H9 (cell line): Measurements from ENCODE around the gene SCAF1. TPM values are rescaled to one million over a fixed set of nuclear protein-coding genes. Genes with fewer than 3 reads are reported as not detected.

Source experiments
- DNase-seq: peaks from one replicate; pipeline ENCODE4 v3.0.0-alpha.2; 2017
- H2AFZ ChIP-seq: one replicate; pipeline ENCODE4 v1.6.1; 2013; ENCODE audit warnings: mild to moderate bottlenecking, low read length, control low read depth, moderate library complexity
- H2AK5ac ChIP-seq: 2 replicates; pipeline ENCODE4 v1.6.1; 2013; ENCODE audit warnings: low read length, control low read depth, mixed read lengths; ENCODE audit not compliant: insufficient read length
- H2BK120ac ChIP-seq: one replicate; pipeline ENCODE4 v1.6.1; 2013; ENCODE audit warnings: low read depth, mild to moderate bottlenecking, low read length, control low read depth, inconsistent platforms; ENCODE audit not compliant: poor library complexity, severe bottlenecking
- H2BK12ac ChIP-seq: 2 replicates; pipeline ENCODE4 v1.6.1; 2013; ENCODE audit warnings: low read length, control low read depth, mixed read lengths, low read depth; ENCODE audit not compliant: insufficient read length
- H2BK15ac ChIP-seq: 2 replicates; pipeline ENCODE4 v1.6.1; 2013; ENCODE audit warnings: low read depth, low read length, control low read depth
- H2BK20ac ChIP-seq: one replicate; pipeline ENCODE4 v1.6.1; 2013; ENCODE audit warnings: low read depth, mild to moderate bottlenecking, low read length, control low read depth, inconsistent platforms; ENCODE audit not compliant: poor library complexity, severe bottlenecking
- H2BK5ac ChIP-seq: 2 replicates; pipeline ENCODE4 v1.6.1; 2013; ENCODE audit warnings: low read length, control low read depth, mixed read lengths; ENCODE audit not compliant: insufficient read length
- H3K14ac ChIP-seq: 2 replicates; pipeline ENCODE4 v1.6.1; 2013; ENCODE audit warnings: low read length, control low read depth; ENCODE audit not compliant: insufficient read depth
- H3K18ac ChIP-seq: 2 replicates; pipeline ENCODE4 v1.6.1; 2013; ENCODE audit warnings: low read depth, mild to moderate bottlenecking, mixed read lengths, low read length, control low read depth; ENCODE audit not compliant: insufficient read length
- H3K23ac ChIP-seq: 2 replicates; pipeline ENCODE4 v1.6.1; 2013; ENCODE audit warnings: low read length, control low read depth, mixed read lengths, low read depth; ENCODE audit not compliant: insufficient read length
- H3K23me2 ChIP-seq: 2 replicates; pipeline ENCODE4 v1.6.1; 2013; ENCODE audit warnings: low read depth, mild to moderate bottlenecking, mixed read lengths, low read length, control low read depth; ENCODE audit not compliant: insufficient read length, poor library complexity, severe bottlenecking
- H3K27ac ChIP-seq: 2 replicates; pipeline ENCODE4 v1.5.1; 2013; ENCODE audit warnings: low read length, control low read depth, mixed read lengths, low read depth; ENCODE audit not compliant: insufficient read length
- H3K27me3 ChIP-seq: 2 replicates; pipeline ENCODE4 v1.6.1; 2013; ENCODE audit warnings: low read length, control low read depth, inconsistent platforms; ENCODE audit not compliant: insufficient read depth
- H3K4ac ChIP-seq: 2 replicates; pipeline ENCODE4 v1.6.1; 2013; ENCODE audit warnings: low read depth, mild to moderate bottlenecking, control low read depth, inconsistent platforms, low read length, moderate library complexity
- H3K4me1 ChIP-seq: 2 replicates; pipeline ENCODE4 v1.6.1; 2013; ENCODE audit warnings: low read length, control low read depth, inconsistent platforms; ENCODE audit not compliant: insufficient read depth
- H3K4me2 ChIP-seq: 2 replicates; pipeline ENCODE4 v1.6.1; 2013; ENCODE audit warnings: low read length, control low read depth, mixed read lengths; ENCODE audit not compliant: insufficient read length, insufficient read depth
- H3K56ac ChIP-seq: 2 replicates; pipeline ENCODE4 v1.6.1; 2013; ENCODE audit warnings: low read depth, mild to moderate bottlenecking, mixed read lengths, low read length, control low read depth; ENCODE audit not compliant: insufficient read length
- H3K79me1 ChIP-seq: 2 replicates; pipeline ENCODE4 v1.6.1; 2013; ENCODE audit warnings: low read depth, mild to moderate bottlenecking, moderate library complexity, low read length, control low read depth, inconsistent platforms; ENCODE audit not compliant: insufficient read depth, poor library complexity, severe bottlenecking
- H3K79me2 ChIP-seq: 2 replicates; pipeline ENCODE4 v1.6.1; 2013; ENCODE audit warnings: low read length, control low read depth, inconsistent platforms; ENCODE audit not compliant: insufficient read depth
- H3K9ac ChIP-seq: 2 replicates; pipeline ENCODE4 v1.6.1; 2013; ENCODE audit warnings: low read length, control low read depth, mixed read lengths; ENCODE audit not compliant: insufficient read length; ENCODE audit errors: extremely low read depth
- H3K9me3 ChIP-seq: one replicate; pipeline ENCODE4 v1.6.1; 2013; ENCODE audit warnings: low read depth, low read length, inconsistent platforms; ENCODE audit not compliant: control insufficient read depth
- H3T11ph ChIP-seq: one replicate; pipeline ENCODE4 v1.6.1; 2013; ENCODE audit warnings: mild to moderate bottlenecking, low read length, control low read depth, inconsistent platforms
- H4K20me1 ChIP-seq: one replicate; pipeline ENCODE4 v1.6.1; 2013; ENCODE audit not compliant: control insufficient read depth, insufficient read length, insufficient read depth
- H4K5ac ChIP-seq: 2 replicates; pipeline ENCODE4 v1.6.1; 2013; ENCODE audit warnings: low read depth, mild to moderate bottlenecking, mixed read lengths, low read length, control low read depth; ENCODE audit not compliant: insufficient read length
- H4K8ac ChIP-seq: replicated peaks from 2 replicates; pipeline ENCODE4 v1.6.1; 2013; ENCODE audit warnings: low read length, control low read depth, mixed read lengths, low read depth; ENCODE audit not compliant: insufficient read length
- H4K91ac ChIP-seq: 2 replicates; pipeline ENCODE4 v1.6.1; 2013; ENCODE audit warnings: low read depth, mild to moderate bottlenecking, moderate library complexity, mixed read lengths, low read length, control low read depth; ENCODE audit not compliant: insufficient read length
- H3K27ac Mint-ChIP-seq, 3 experiments: 2 replicates in 2 of 3; 3 replicates in 1 of 3; pipeline ENCODE4 v1.8.0; 2020 to 2021; ENCODE audit warnings: mixed read lengths in 3 of 3, mild to moderate bottlenecking in 1 of 3, moderate library complexity in 1 of 3
- H3K27me3 Mint-ChIP-seq: 2 replicates; pipeline ENCODE4 v1.8.0; 2021; ENCODE audit warnings: low read depth, mild to moderate bottlenecking, moderate library complexity, mixed read lengths
- H3K36me3 Mint-ChIP-seq, 3 experiments: 2 replicates in 2 of 3; 3 replicates in 1 of 3; pipeline ENCODE4 v1.8.0; 2020 to 2021; ENCODE audit warnings: low read depth in 3 of 3, mixed read lengths in 3 of 3; ENCODE audit not compliant: insufficient read depth in 1 of 3
- H3K4me1 Mint-ChIP-seq, 2 experiments: 2 replicates each; pipeline ENCODE4 v1.8.0; 2020; ENCODE audit warnings: mixed read lengths in 2 of 2
- H3K4me3 Mint-ChIP-seq, 2 experiments: 2 replicates in 1 of 2; 3 replicates in 1 of 2; pipeline ENCODE4 v1.8.0; 2020 to 2021; ENCODE audit warnings: mild to moderate bottlenecking in 2 of 2, mixed read lengths in 2 of 2, moderate library complexity in 1 of 2
- H3K9me3 Mint-ChIP-seq, 2 experiments: 2 replicates in 1 of 2; 3 replicates in 1 of 2; pipeline ENCODE4 v1.8.0; 2020; ENCODE audit warnings: mild to moderate bottlenecking in 2 of 2, mixed read lengths in 2 of 2, moderate library complexity in 1 of 2
- CTCF ChIP-seq: fragments of 200-600 bp; sonication (generic); conservative IDR thresholded peaks from 3 replicates; pipeline ENCODE4 v1.8.0; 2021; ENCODE audit warnings: antibody characterized with exemption, mild to moderate bottlenecking
- WGBS: extraction: QIAGEN DNeasy Blood & Tissue Kit; methylation state at CpG from one replicate; pipeline ENCODE4 v1.1.7; 2013; ENCODE audit warnings: missing lambda C conversion rate, low lambda C conversion rate, mixed read lengths; ENCODE audit not compliant: insufficient read length; ENCODE audit errors: extremely low coverage; 5-methylcytosine and 5-hydroxymethylcytosine counted together
- total RNA-seq: library from RNA; stranded (reverse); gene quantifications from 2 replicates; pipeline ENCODE4 v1.2.1, GENCODE V29; 2021

Gene SCAF1
- total RNA-seq, 1 experiment from 2014 or later: 85.3 TPM

- no peak overlapping the region for H2BK20ac ChIP-seq
- H3K79me2 ChIP-seq: peaks cover 6% of the 10 kb centered on the region; the same call in 1 of the 2 replicates
- H2AFZ ChIP-seq: no peak overlapping the region
- H3K9me3 ChIP-seq: no peaks in the 10 kb centered on the region
- H3K23ac ChIP-seq: no peak overlapping the region
- no peak overlapping the region for H2BK15ac ChIP-seq
- no peak for TF ChIP-seq CTCF
- no peak overlapping the region for H2BK5ac ChIP-seq
- no peaks in the 10 kb centered on the region for H3K4me1 Mint-ChIP-seq
- no peaks in the 10 kb centered on the region for H3K23me2 ChIP-seq
- H4K20me1 ChIP-seq: no peaks in the 10 kb centered on the region
- peaks cover 36 to 72% (median 69%) of the 10 kb centered on the region in 3 experiments for H3K36me3 Mint-ChIP-seq
- no peaks in the 10 kb centered on the region for H3K9me3 Mint-ChIP-seq
- H3K27me3 ChIP-seq: no peaks in the 10 kb centered on the region
- no peak overlapping the region for H3K4me3 Mint-ChIP-seq
- no peaks in the 10 kb centered on the region for H3K27me3 Mint-ChIP-seq
- H3T11ph ChIP-seq: no peak overlapping the region
- H3K18ac ChIP-seq: no peak overlapping the region
- H2AK5ac ChIP-seq: no peak overlapping the region
- no peak overlapping the region for H3K4me2 ChIP-seq
- no peak overlapping the region for H4K91ac ChIP-seq
- H3K79me1 ChIP-seq: peaks cover 5% of the 10 kb centered on the region
- no peak overlapping the region for H3K14ac ChIP-seq
- no peak overlapping the region for H4K5ac ChIP-seq
- no peak overlapping the region for H3K4ac ChIP-seq
- H3K27ac Mint-ChIP-seq: peak overlapping the region in 1 of 3 experiments; percentile 71; a peak in 3 of 7 replicates
- no peak for DNase-seq
- H2BK12ac ChIP-seq: no peak overlapping the region
- H3K27ac ChIP-seq: no peak overlapping the region
- H2BK120ac ChIP-seq: no peak overlapping the region
- no peak overlapping the region for H4K8ac ChIP-seq
- no peak overlapping the region for H3K56ac ChIP-seq
- no peak overlapping the region for H3K9ac ChIP-seq
- WGBS: no CpG with 5 or more reads among the region's 26 CpGs
- H3K4me1 ChIP-seq: no peaks in the 10 kb centered on the region
These were observed 42.4 kb upstream of the SCAF1 start for GRCh38 chr19:49599378-49600295.
